HUDEP-2 (cell line): ENCODE results near the gene TBL1XR1.

Experiments
- DNase-seq, 76 experiments: peaks; one replicate each; lab custom pipeline; 2025; ENCODE audit not compliant: unreplicated experiment in 76 of 76; lab: John Stamatoyannopoulos, UW

TBL1XR1 gene

DNA sequence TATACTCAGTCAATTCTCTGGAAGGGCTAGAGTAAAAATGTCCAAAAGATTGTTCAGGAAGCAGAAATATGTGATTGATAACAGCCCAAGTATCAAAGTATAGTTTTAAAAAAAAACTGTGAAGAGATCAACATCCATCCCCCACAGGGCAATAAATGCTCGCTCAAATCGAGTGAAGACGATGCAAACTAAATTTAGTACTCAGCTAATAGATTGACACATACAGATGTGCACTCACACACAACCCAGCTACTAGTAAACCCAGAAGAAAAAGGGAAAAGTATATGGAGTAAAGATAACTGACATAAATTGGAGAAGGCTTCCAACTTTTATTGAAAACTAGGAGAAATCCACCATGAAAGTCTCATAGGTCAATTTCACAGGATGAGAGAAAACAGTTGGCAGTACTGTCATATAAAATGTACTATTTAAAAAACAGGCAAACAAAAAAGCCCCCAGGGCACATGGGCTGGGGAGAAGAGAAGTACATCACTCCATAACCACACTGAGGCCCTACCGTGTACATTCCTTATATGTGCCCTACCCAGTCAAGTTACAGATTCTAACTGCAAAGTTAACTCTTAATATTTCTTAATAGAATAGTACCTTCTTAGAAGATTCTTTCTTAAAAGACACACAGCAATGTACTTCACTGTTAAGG is 125.7 kb downstream of the TBL1XR1 start:
- DNase-seq = no peak

- no peak for DNase-seq
These were observed 127.6 kb downstream of the TBL1XR1 start for GRCh38 chr3:177069514-177070329.

DNA sequence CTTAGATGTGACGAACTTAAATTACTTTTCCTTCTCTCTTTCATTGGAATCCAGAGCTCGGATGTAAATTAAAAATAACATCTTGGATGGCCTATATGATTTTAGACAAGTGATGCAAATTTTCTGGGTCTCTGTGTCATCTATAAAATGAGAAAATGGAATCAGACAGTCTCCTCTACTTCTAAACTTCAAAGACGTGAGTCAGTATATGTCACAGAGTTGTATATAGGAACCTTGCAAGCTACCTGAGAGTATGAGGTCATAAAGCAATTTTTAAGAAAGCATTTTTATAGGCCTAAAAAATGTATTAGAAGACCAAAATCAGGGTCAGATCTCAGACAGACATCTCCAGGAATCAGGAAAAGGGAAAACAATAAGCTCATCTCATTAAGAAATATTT is 128.3 kb downstream of the TBL1XR1 start:
- no peak for DNase-seq

DNA sequence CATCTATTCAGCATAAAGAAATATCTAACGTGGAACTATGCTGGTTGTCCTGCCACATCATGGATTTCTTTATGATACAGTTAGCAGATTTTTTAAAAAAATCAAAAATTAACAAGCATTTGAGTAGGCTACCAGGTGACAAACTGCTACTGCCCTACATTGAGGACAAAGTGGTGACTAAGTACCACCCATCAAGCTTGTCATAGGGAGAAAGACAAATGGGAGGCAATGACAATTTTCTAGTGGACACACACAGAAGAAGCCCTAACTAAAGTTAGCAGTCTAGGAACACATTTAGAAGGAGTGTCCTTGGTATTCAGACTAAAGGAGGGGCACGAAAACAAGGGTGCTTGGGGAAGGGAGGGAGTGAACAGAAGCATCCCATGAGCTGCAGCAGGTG is 131.2 kb downstream of the TBL1XR1 start:
- no peak for DNase-seq

DNA sequence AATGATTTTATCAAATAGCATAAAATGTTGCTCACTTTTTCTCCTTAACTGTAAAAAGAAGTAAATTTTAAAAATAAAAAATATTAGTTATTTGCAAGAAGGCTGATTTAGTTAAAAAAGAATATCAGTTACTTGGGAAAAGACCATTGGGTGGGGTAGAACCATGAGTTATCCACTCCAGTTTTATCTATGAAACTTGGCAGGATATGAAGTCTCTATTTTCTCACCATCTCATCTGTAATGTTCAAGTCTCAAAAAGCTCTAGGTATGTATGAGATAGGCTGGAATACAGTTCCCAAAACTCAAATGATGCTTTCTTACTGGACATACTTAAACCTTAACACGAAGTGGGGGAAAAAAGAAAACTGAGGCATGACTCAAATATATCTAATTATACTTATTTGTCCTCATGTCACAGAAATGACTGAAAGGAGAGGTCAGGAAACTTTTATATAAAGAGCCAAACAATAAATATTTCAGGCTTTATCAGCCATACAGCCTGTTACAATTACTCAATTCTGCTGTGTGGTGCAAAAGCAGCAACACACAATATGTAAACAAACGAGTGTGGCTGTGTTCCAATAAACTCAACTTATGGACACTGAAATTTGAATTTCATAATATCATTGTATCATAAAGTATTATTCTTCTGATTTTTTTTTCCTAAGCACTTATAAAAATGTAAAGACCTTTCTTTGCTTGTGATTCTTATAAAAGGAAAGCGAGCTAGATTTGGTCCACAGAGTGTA is 131.8 kb downstream of the TBL1XR1 start:
- peak in 8 of 76 experiments; percentile 3 to 43 (median 14) for DNase-seq

DNA sequence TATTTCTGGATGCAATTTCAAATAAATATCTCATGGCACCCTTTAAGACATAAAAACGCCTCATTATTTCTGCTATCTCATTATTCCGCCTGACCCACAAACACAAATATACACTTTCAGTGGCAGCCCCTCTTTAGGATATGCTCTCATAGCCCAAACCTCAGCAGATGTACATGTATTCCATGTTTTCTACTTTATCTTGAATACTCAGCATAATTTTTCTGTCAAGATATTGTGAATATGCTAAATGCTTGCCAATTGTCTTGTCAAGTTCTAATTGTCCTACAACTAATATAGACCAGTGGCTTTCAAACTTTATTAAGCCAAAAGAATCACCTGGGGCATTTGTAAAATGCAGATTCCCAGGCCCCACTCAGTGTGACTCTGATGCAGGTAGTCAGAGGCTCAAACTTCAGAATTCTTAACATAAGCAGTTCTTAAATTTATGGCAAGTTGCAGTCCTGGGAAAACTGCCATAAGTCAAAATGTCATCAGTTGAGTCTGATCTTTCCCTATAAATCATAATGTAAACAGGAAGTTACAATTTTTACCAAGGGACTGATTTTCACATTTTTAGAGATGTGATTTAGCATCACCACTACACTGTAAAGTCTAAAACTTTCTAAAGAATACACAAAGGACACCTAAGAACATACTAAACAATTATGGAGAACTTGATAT is 135.1 kb downstream of the TBL1XR1 start:
- no peak for DNase-seq

GRCh38 chr3:177061369-177061768 is 135.9 kb downstream of the TBL1XR1 start:
- DNase-seq = no peak

GRCh38 chr3:177060492-177060891 is 136.8 kb downstream of the TBL1XR1 start:
- no peak for DNase-seq

GRCh38 chr3:177058648-177059047 is 138.6 kb downstream of the TBL1XR1 start:
- no peak for DNase-seq

- DNase-seq = no peak
These were observed 139.5 kb downstream of the TBL1XR1 start for GRCh38 chr3:177057768-177058167.

- no peak for DNase-seq
These were observed 140.4 kb downstream of the TBL1XR1 start for GRCh38 chr3:177056927-177057326.

DNA sequence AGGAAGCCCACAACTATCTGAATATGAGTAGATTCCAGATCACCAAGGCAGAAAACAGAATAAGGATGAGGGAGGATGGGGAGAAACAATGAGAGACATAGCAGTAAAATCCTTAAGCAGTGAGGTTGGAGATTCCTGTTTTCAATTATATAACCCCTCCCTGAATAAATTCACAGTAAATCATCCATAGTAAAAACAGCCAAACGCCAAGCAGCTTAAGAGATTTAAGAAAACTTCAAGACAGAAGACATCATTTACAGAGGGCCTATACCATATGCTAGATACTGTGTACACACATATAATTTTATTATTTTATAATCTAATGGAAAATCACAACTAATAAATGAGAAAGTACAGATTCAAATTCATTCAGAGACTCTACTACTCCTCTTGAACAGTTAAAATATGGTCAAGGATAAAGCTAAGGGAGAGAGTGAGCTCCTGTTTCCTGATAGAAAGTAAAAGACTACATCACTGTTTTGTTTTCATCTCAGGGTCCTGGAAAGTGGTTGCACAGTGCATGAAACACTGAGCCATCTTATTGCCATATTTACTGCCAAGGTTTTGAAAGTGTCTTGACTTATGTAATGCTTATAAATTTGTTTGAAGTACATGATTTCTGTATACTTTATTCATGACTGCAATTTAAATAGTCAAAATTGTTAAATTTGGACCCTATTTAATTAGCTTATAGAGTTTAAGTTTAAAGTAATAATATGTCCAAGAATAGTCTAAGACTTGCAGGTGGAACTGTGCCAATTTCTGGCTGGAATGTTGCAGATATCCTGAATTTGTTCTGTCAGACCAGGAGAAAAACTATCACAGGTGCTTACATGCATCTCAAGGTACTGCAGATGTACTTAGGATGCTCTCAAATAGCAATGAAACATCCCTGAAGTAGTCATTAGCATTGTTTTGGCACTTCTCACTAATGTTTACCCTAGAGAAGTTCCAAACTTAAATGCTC is 141.4 kb downstream of the TBL1XR1 start:
- DNase-seq = peak in 1 of 76 experiments; percentile 5

DNA sequence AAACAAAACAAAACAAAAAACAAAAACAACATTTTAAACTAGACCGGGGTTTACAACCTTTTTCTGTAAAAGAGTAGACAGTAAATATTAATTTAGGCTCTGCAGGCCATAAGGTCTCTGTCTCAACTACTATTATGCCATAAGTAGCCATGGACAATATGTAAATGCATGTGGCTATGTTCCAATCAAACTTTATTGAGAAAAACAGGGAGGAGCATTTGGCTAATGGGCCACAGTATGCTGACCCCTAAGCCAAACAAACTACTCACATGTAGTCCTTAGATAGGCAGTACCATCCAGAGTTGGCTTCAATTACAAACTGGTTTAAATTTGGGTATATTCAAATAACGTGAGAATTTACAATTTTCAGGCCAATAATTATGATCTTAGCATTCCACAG is 144.2 kb downstream of the TBL1XR1 start:
- DNase-seq = no peak

- DNase-seq = no peak
These were observed 145.9 kb downstream of the TBL1XR1 start for GRCh38 chr3:177051411-177051810.

GRCh38 chr3:177050501-177051237 is 146.6 kb downstream of the TBL1XR1 start:
- peak in 26 of 76 experiments; percentile 2 to 45 (median 20) for DNase-seq

- DNase-seq = no peak
These were observed 151.5 kb downstream of the TBL1XR1 start for GRCh38 chr3:177045767-177046166.

- no peak for DNase-seq
These were observed 152.1 kb downstream of the TBL1XR1 start for GRCh38 chr3:177045222-177045621.

- no peak for DNase-seq
These were observed 155.3 kb downstream of the TBL1XR1 start for GRCh38 chr3:177041730-177042551.
